Camera-type eye (tissue), 1 donor: Measurements from ENCODE around the gene PGBD2. TPM values are rescaled to one million over a fixed set of nuclear protein-coding genes. Genes with fewer than 3 reads are reported as not detected.

ENCODE experiments used
- total RNA-seq: library from RNA; depleted of rRNA; stranded (reverse); fragments of >200 nt; gene quantifications from one replicate; pipeline ENCODE4 v1.2.3, GENCODE V29; 2014

PGBD2 gene
- 12.4 TPM for total RNA-seq

GRCh38 chr1:248906009-248906752, at the start of gene PGBD2:
Gene PGBD2, plus strand, starts transcription at chr1:248906235. Its CDS starts 7,628 bp downstream, at chr1:248913863.

GRCh38 chr1:248858891-248859889, 46.8 kb upstream of the PGBD2 start, which contains the start of gene ZNF692:
Gene ZNF692, minus strand, starts transcription at chr1:248859085. Its CDS starts 776 bp downstream, at chr1:248858309.

Other genes starting within 250 kb of the PGBD2 start
- gene OR14I1, start 203.5 kb upstream of the PGBD2 start, total RNA-seq = not detected
- not detected for gene LYPD8, start 150.5 kb upstream of the PGBD2 start, total RNA-seq
- gene SH3BP5L, start 80.3 kb upstream of the PGBD2 start, total RNA-seq = 21.8 TPM
- 30.7 TPM for gene ZNF672, start 68.0 kb upstream of the PGBD2 start, total RNA-seq
- gene ZNF692, start 47.1 kb upstream of the PGBD2 start, total RNA-seq = 47.0 TPM